Activated B cell treated with CpG ODN at 0.5 μM for 24 hours (primary cell): ENCODE results near the gene TERT. TPM values are rescaled to one million over a fixed set of nuclear protein-coding genes. Genes with fewer than 3 reads are reported as not detected.

Experiments
- ATAC-seq: fragments of 200-7000 bp; cut with Tn5 transposase; one replicate; pipeline ENCODE4 v1.10.0; 2021; ENCODE audit warnings: low read depth, mild to moderate bottlenecking, moderate library complexity
- CTCF ChIA-PET: fragments of 350-600 bp; sonication (Branson Sonifier 250); formaldehyde crosslinking; loops from one replicate; lab custom pipeline; 2021; ENCODE audit warnings: antibody characterized with exemption; lab: Charles Lee
- POLR2A ChIA-PET: fragments of 350-600 bp; sonication (Branson Sonifier 250); formaldehyde crosslinking; loops from one replicate; lab custom pipeline; 2021; ENCODE audit warnings: antibody characterized with exemption; lab: Charles Lee
- DNase-seq: peaks from one replicate; pipeline ENCODE4 v3.0.0; 2022
- H3K27ac Mint-ChIP-seq: one replicate; pipeline ENCODE4 v1.8.0; 2020; ENCODE audit warnings: mixed read lengths
- H3K27me3 Mint-ChIP-seq: one replicate; pipeline ENCODE4 v1.8.0; 2021; ENCODE audit warnings: mixed read lengths
- H3K36me3 Mint-ChIP-seq: one replicate; pipeline ENCODE4 v1.8.0; 2021; ENCODE audit warnings: low read depth, mixed read lengths
- H3K4me1 Mint-ChIP-seq: one replicate; pipeline ENCODE4 v1.8.0; 2021; ENCODE audit warnings: mixed read lengths
- H3K4me3 Mint-ChIP-seq: one replicate; pipeline ENCODE4 v1.8.0; 2020; ENCODE audit warnings: mild to moderate bottlenecking, mixed read lengths
- H3K9me3 Mint-ChIP-seq: one replicate; pipeline ENCODE4 v1.8.0; 2020; ENCODE audit warnings: mixed read lengths
- CTCF ChIP-seq: fragments of 200-600 bp; IDR thresholded peaks from one replicate; pipeline ENCODE4 v1.8.0; 2022; ENCODE audit warnings: antibody characterized with exemption, mild to moderate bottlenecking
- intact Hi-C: fragments of 100-400 bp; cut with micrococcal nuclease; formaldehyde crosslinking; loops from one replicate; pipeline ENCODE4 v1.15.1; 2024
- total RNA-seq: library from RNA; stranded (reverse); gene quantifications from 2 replicates; pipeline ENCODE4 v1.2.3, GENCODE V29; 2022

The TERT gene
- total RNA-seq, 1 donor from 2014 or later = 0.35 TPM

GRCh38 chr5:1247811-1248210 lies 47.1 kb downstream of the TERT start:
- H3K27me3 Mint-ChIP-seq = peaks cover 11% of the 10 kb centered on the region
- H3K4me1 Mint-ChIP-seq = no peaks in the 10 kb centered on the region
- no peaks in the 10 kb centered on the region for H3K36me3 Mint-ChIP-seq
- intact Hi-C loops = no loop called here
- DNase-seq = no peak
- H3K27ac Mint-ChIP-seq = no peak overlapping the region
- no peak overlapping the region for H3K4me3 Mint-ChIP-seq
- CTCF ChIA-PET = no interaction called here
- no peaks in the 10 kb centered on the region for H3K9me3 Mint-ChIP-seq
- ATAC-seq = no peak
- no peak for TF ChIP-seq CTCF
- POLR2A ChIA-PET = no interaction called here

GRCh38 chr5:1246711-1247431 lies 48.0 kb downstream of the TERT start:
- Mint-ChIP-seq H3K27me3 (peaks cover 11% of the 10 kb centered on the region), H3K36me3 (no peaks in the 10 kb centered on the region), H3K9me3 (no peaks in the 10 kb centered on the region), H3K27ac (no peak overlapping the region), H3K4me1 (no peaks in the 10 kb centered on the region), H3K4me3 (no peak overlapping the region)
- ChIA-PET POLR2A (no interaction called here), CTCF (no interaction called here)
- no peak for TF ChIP-seq CTCF
- intact Hi-C loops = no loop called here
- ATAC-seq (no peak), DNase-seq (no peak)

- DNase-seq = no peak
- intact Hi-C loops = no loop called here
- peaks cover 11% of the 10 kb centered on the region for H3K27me3 Mint-ChIP-seq
- H3K4me3 Mint-ChIP-seq = no peak overlapping the region
- ChIA-PET CTCF (no interaction called here), POLR2A (no interaction called here)
- no peak for TF ChIP-seq CTCF
- no peak overlapping the region for H3K27ac Mint-ChIP-seq
- no peaks in the 10 kb centered on the region for H3K4me1 Mint-ChIP-seq
- no peaks in the 10 kb centered on the region for H3K36me3 Mint-ChIP-seq
- no peak for ATAC-seq
- no peaks in the 10 kb centered on the region for H3K9me3 Mint-ChIP-seq
Observed at GRCh38 chr5:1245905-1246576, 48.8 kb downstream of the TERT start.

GRCh38 chr5:1244976-1245375 lies 49.9 kb downstream of the TERT start:
- ATAC-seq (no peak), DNase-seq (no peak)
- intact Hi-C loops = no loop called here
- TF ChIP-seq CTCF = no peak
- Mint-ChIP-seq H3K9me3 (no peaks in the 10 kb centered on the region), H3K27me3 (peaks cover 11% of the 10 kb centered on the region), H3K27ac (no peak overlapping the region), H3K4me3 (no peak overlapping the region), H3K4me1 (no peaks in the 10 kb centered on the region), H3K36me3 (no peaks in the 10 kb centered on the region)
- POLR2A ChIA-PET = no interaction called here
- CTCF ChIA-PET = no interaction called here

- H3K36me3 Mint-ChIP-seq = no peaks in the 10 kb centered on the region
- intact Hi-C loops = no loop called here
- H3K4me1 Mint-ChIP-seq = no peaks in the 10 kb centered on the region
- H3K9me3 Mint-ChIP-seq = no peaks in the 10 kb centered on the region
- TF ChIP-seq CTCF = no peak
- peaks cover 11% of the 10 kb centered on the region for H3K27me3 Mint-ChIP-seq
- ChIA-PET CTCF (no interaction called here), POLR2A (no interaction called here)
- H3K27ac Mint-ChIP-seq = no peak overlapping the region
- ATAC-seq = no peak
- no peak overlapping the region for H3K4me3 Mint-ChIP-seq
- DNase-seq = no peak
Observed at GRCh38 chr5:1244255-1244654, 50.6 kb downstream of the TERT start.
